Stimulated activated memory B cell treated with anti-CD40 and anti-IgM and Interleukin-4, amounts not matched to agents 10 μg/mL and 1 μg/mL and 100 μg/mL, for 72 hours (primary cell): ENCODE results near the gene SLC12A9.
"Not testable (repeated sequence)": the region's sequence is repeated elsewhere in the genome, so short reads cannot be mapped to it uniquely, and the experiment has no call there.

ENCODE experiments used
- ATAC-seq: fragments of 150-1000 bp; cut with Tn5 transposase; 2 replicates; pipeline ENCODE4 v1.10.0; 2021
- H3K27ac Mint-ChIP-seq: one replicate; pipeline ENCODE4 v1.8.0; 2022; ENCODE audit warnings: mild to moderate bottlenecking, mixed read lengths
- H3K27me3 Mint-ChIP-seq: one replicate; pipeline ENCODE4 v1.8.0; 2022; ENCODE audit warnings: mixed read lengths
- H3K36me3 Mint-ChIP-seq: one replicate; pipeline ENCODE4 v1.8.0; 2022; ENCODE audit warnings: mixed read lengths
- H3K4me1 Mint-ChIP-seq: one replicate; pipeline ENCODE4 v1.8.0; 2022; ENCODE audit warnings: mixed read lengths
- H3K4me3 Mint-ChIP-seq: one replicate; pipeline ENCODE4 v1.8.0; 2022; ENCODE audit warnings: mild to moderate bottlenecking, moderate library complexity, mixed read lengths
- H3K9me3 Mint-ChIP-seq: one replicate; pipeline ENCODE4 v1.8.0; 2022; ENCODE audit warnings: mixed read lengths

SLC12A9 gene

GRCh38 chr7:100837099-100837836, 15.2 kb upstream of the SLC12A9 start:
- H3K27ac Mint-ChIP-seq: peak overlapping the region; percentile 84
- H3K4me3 Mint-ChIP-seq: peak overlapping the region; percentile 82

DNA sequence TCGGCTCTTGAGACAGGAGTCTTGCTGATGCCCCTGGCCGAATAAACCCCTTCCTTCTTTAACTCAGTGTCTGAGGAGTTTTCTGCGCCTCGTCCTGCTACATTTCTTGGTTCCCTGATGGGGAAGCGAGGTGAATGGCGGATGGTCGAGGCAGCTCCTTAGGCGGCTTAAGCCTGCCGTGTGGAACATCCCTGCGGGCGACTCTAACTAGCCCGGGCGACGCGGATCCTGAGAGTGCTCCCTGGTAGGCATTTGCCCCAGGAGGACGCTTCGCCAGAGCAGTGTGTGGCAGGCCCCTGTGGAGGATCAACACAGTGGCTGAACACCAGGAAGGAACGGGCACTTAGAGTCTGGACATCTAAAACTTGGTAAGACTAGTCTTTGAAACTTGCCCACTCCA, 13.2 kb upstream of the SLC12A9 start:
- Mint-ChIP-seq H3K9me3 (no peaks in the 10 kb centered on the region), H3K27ac (no peak overlapping the region), H3K36me3 (no peaks in the 10 kb centered on the region), H3K4me1 (peaks cover 7% of the 10 kb centered on the region), H3K27me3 (no peaks in the 10 kb centered on the region), H3K4me3 (no peak overlapping the region)
- ATAC-seq: no peak

More at GRCh38 chr7:100837099-100837836, 15.2 kb upstream of the SLC12A9 start:
- Mint-ChIP-seq H3K36me3 (no peaks in the 10 kb centered on the region), H3K4me1 (peaks cover 7% of the 10 kb centered on the region), H3K9me3 (no peaks in the 10 kb centered on the region), H3K27me3 (no peaks in the 10 kb centered on the region)
- peak; percentile 97 for ATAC-seq

GRCh38 chr7:100840470-100841100, 11.9 kb upstream of the SLC12A9 start:
- H3K27me3 Mint-ChIP-seq: no peaks in the 10 kb centered on the region

GRCh38 chr7:100847360-100847759, 5.2 kb upstream of the SLC12A9 start:
- H3K27me3 Mint-ChIP-seq: no peaks in the 10 kb centered on the region
- no peak for ATAC-seq
- H3K36me3 Mint-ChIP-seq: no peaks in the 10 kb centered on the region
- H3K4me1 Mint-ChIP-seq: peaks cover 7% of the 10 kb centered on the region
- no peaks in the 10 kb centered on the region for H3K9me3 Mint-ChIP-seq
- no peak overlapping the region for H3K27ac Mint-ChIP-seq
- H3K4me3 Mint-ChIP-seq: no peak overlapping the region

More at GRCh38 chr7:100840470-100841100, 11.9 kb upstream of the SLC12A9 start:
- H3K4me3 Mint-ChIP-seq: no peak overlapping the region
- no peaks in the 10 kb centered on the region for H3K9me3 Mint-ChIP-seq
- H3K4me1 Mint-ChIP-seq: peaks cover 7% of the 10 kb centered on the region
- H3K27ac Mint-ChIP-seq: no peak overlapping the region
- ATAC-seq: no peak
- no peaks in the 10 kb centered on the region for H3K36me3 Mint-ChIP-seq

- no peaks in the 10 kb centered on the region for H3K9me3 Mint-ChIP-seq
- H3K27ac Mint-ChIP-seq: peak overlapping the region; percentile 64
- H3K36me3 Mint-ChIP-seq: peaks cover 27% of the 10 kb centered on the region
- no peak overlapping the region for H3K4me3 Mint-ChIP-seq
- H3K4me1 Mint-ChIP-seq: peaks cover 37% of the 10 kb centered on the region
- no peaks in the 10 kb centered on the region for H3K27me3 Mint-ChIP-seq
- ATAC-seq: no peak
Measured at GRCh38 chr7:100854146-100854895, 1.8 kb downstream of the SLC12A9 start.

DNA sequence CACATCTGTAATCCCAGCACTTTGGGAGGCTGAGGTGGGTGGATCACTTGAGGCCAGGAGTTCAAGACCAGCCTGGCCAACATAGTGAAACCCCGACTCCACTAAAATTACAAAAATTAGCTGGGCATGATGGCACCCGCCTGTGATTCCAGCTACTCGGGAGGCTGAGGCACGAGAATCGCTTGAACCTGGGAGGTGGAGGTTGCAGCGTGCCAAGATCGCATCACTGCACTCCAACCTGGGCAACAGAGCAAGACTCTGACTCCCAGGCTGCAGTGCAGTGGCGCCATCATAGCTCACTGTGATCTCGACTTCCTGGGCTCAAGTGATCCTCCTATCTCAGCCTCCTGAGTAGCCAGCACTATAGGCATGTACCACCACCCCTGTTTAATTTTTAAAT, 2.4 kb downstream of the SLC12A9 start:
- H3K4me3 Mint-ChIP-seq, H3K27ac Mint-ChIP-seq, ATAC-seq, H3K27me3 Mint-ChIP-seq, H3K9me3 Mint-ChIP-seq: not testable (repeated sequence)
- Mint-ChIP-seq H3K4me1 (peaks cover 37% of the 10 kb centered on the region), H3K36me3 (peaks cover 33% of the 10 kb centered on the region)

DNA sequence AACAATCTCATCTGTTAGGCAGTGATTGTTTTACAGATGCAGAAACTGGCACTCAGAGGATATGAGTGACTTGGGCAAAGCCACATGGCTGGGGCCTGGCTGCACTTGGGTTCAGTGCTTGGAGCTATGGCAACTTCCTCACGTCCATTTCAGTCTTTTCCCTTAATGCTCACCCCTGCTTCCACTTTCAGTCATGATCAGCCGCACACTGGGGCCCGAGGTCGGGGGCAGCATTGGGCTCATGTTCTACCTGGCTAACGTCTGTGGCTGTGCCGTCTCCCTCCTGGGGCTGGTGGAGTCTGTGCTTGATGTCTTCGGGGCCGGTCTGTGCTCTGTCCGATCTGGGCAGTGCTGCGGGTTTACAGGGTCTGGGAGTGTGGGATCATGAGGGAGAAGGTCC, 3.0 kb downstream of the SLC12A9 start:
- Mint-ChIP-seq H3K36me3 (peaks cover 39% of the 10 kb centered on the region), H3K9me3 (no peaks in the 10 kb centered on the region), H3K27me3 (no peaks in the 10 kb centered on the region), H3K27ac (no peak overlapping the region), H3K4me1 (peaks cover 37% of the 10 kb centered on the region), H3K4me3 (no peak overlapping the region)
- ATAC-seq: no peak

DNA sequence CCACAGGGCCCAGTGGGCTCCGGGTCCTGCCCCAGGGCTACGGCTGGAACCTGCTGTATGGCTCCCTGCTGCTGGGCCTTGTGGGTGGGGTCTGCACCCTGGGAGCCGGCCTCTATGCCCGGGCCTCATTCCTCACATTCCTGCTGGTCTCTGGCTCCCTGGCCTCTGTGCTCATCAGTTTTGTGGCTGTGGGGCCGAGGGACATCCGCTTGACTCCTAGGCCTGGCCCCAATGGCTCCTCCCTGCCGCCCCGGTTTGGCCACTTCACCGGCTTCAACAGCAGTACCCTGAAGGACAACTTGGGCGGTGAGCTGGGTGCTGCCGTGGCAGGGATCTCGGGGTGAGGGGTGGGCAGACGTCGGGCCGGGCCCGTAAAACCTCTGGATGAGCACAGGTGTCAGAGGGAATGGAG, 4.4 kb downstream of the SLC12A9 start:
- Mint-ChIP-seq H3K4me1 (peaks cover 34% of the 10 kb centered on the region), H3K27ac (no peak overlapping the region), H3K4me3 (no peak overlapping the region), H3K36me3 (peaks cover 46% of the 10 kb centered on the region), H3K27me3 (no peaks in the 10 kb centered on the region), H3K9me3 (no peaks in the 10 kb centered on the region)
- ATAC-seq: no peak

DNA sequence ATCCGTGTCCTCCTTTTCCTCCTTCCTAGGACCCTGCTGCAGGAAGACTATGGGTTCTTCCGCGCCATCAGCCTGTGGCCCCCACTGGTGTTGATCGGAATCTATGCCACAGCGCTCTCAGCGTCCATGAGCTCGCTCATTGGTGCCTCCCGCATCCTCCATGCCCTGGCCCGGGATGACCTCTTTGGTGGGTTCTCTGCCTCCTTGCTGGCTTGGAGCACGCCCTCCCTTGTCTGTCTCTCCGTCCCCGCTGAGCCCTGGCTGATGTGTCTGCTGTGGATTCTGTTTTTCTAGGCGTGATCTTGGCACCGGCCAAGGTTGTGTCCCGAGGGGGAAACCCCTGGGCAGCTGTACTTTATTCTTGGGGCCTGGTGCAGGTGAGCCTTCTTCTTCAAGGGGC, 7.3 kb downstream of the SLC12A9 start:
- ATAC-seq: no peak
- Mint-ChIP-seq H3K36me3 (peaks cover 74% of the 10 kb centered on the region), H3K4me1 (peaks cover 9% of the 10 kb centered on the region), H3K4me3 (no peak overlapping the region), H3K9me3 (no peaks in the 10 kb centered on the region), H3K27ac (no peak overlapping the region), H3K27me3 (no peaks in the 10 kb centered on the region)

- Mint-ChIP-seq H3K4me1 (peaks cover under 1% of the 10 kb centered on the region), H3K4me3 (no peak overlapping the region), H3K36me3 (peaks cover 65% of the 10 kb centered on the region), H3K27ac (no peak overlapping the region), H3K27me3 (no peaks in the 10 kb centered on the region), H3K9me3 (no peaks in the 10 kb centered on the region)
- ATAC-seq: no peak
Measured at GRCh38 chr7:100860702-100861615, 8.4 kb downstream of the SLC12A9 start.

GRCh38 chr7:100861616-100861985, 9.1 kb downstream of the SLC12A9 start:
- no peaks in the 10 kb centered on the region for H3K9me3 Mint-ChIP-seq
- H3K4me3 Mint-ChIP-seq: no peak overlapping the region
- H3K27ac Mint-ChIP-seq: no peak overlapping the region
- H3K36me3 Mint-ChIP-seq: peaks cover 64% of the 10 kb centered on the region
- no peaks in the 10 kb centered on the region for H3K27me3 Mint-ChIP-seq
- peaks cover 3% of the 10 kb centered on the region for H3K4me1 Mint-ChIP-seq
- ATAC-seq: no peak

GRCh38 chr7:100863406-100863950, 11.0 kb downstream of the SLC12A9 start:
- Mint-ChIP-seq H3K27ac (no peak overlapping the region), H3K27me3 (no peaks in the 10 kb centered on the region), H3K4me3 (no peak overlapping the region), H3K9me3 (no peaks in the 10 kb centered on the region), H3K4me1 (peaks cover 22% of the 10 kb centered on the region), H3K36me3 (peaks cover 55% of the 10 kb centered on the region)
- no peak for ATAC-seq

DNA sequence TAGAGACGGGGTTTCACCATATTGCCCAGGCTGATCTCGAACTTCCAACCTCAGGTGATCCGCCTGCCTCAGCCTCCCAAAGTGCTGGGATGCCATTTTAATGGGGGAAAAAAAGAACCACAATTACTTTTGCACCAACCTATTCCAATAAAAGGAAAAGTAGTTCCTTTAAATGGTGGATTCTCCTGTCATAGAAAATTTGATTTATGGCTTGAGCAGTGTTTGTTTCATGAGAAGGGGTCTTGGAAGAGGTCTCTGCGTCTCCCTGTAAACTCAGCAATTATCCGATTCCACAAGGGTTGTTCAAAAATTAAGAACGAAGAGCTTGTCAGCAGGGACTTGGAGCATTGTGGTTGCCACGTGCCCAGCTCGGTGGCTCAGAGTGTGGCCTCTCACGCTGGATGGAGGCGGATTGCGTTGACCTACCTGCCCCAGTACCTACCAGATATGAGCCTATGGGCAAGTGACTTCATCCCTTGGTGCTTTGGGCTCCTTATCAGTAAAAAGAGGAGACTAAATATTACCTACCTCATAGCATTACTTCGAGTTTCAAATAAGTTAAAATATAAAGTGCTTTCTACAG, 11.8 kb downstream of the SLC12A9 start:
- H3K4me3 Mint-ChIP-seq: no peak overlapping the region
- no peak for ATAC-seq
- H3K9me3 Mint-ChIP-seq: no peaks in the 10 kb centered on the region
- H3K4me1 Mint-ChIP-seq: peaks cover 26% of the 10 kb centered on the region
- no peak overlapping the region for H3K27ac Mint-ChIP-seq
- H3K27me3 Mint-ChIP-seq: no peaks in the 10 kb centered on the region
- peaks cover 46% of the 10 kb centered on the region for H3K36me3 Mint-ChIP-seq

DNA sequence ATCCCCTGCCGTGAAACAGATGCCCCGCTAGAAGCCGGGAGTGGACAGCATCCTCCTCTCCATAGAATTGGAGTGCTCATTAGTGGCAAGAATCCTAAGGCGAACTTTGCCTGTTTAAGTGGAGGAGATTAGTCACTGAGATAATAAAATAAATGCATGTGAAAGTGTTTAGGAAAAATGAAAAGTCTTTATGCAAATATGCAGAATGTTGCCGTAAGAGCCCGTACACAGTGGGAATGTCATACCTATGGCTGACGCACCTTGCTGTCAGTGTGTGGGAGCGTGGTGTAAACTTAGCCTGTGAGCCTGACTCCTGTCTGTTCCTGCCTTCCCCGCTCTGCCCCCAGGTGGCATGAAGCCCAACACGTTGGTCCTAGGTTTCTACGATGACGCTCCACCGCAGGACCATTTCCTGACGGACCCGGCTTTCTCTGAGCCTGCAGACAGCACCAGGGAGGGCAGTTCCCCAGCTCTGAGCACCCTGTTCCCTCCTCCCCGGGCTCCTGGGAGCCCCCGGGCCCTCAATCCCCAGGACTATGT, 12.9 kb downstream of the SLC12A9 start:
- Mint-ChIP-seq H3K27me3 (no peaks in the 10 kb centered on the region), H3K4me3 (no peak overlapping the region), H3K27ac (no peak overlapping the region), H3K36me3 (peaks cover 39% of the 10 kb centered on the region), H3K9me3 (no peaks in the 10 kb centered on the region), H3K4me1 (peaks cover 26% of the 10 kb centered on the region)
- no peak for ATAC-seq
